ENCODE results near the gene CMBL. TPM values are rescaled to one million over a fixed set of nuclear protein-coding genes. Genes with fewer than 3 reads are reported as not detected.

CMBL gene
- total RNA-seq, 2 donors from 2014 or later: 23.9 to 39.5 TPM

DNA sequence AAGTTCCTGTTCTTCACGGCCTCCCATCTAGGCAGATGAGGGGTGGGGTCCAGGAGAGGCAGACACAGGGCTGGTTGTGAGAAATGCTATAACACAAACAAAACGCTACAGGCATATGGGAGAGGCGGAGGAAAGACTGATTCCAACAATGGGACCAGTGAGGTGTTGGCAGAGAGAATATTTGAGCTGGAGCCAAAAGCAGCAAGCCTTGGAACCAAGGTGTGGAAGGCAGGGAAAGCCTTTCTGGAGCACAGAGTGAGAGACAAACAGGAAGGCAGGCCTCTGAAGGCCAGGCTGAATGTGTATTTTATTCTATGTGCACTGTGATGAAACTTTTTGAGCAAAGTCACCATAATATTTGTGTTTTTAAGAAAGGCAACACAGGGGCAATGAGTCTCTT lies 60.9 kb downstream of the CMBL start:
- DNase-seq (no peak), ATAC-seq (no peak)
- intact Hi-C loops (cut with DNase I): no loop called here

DNA sequence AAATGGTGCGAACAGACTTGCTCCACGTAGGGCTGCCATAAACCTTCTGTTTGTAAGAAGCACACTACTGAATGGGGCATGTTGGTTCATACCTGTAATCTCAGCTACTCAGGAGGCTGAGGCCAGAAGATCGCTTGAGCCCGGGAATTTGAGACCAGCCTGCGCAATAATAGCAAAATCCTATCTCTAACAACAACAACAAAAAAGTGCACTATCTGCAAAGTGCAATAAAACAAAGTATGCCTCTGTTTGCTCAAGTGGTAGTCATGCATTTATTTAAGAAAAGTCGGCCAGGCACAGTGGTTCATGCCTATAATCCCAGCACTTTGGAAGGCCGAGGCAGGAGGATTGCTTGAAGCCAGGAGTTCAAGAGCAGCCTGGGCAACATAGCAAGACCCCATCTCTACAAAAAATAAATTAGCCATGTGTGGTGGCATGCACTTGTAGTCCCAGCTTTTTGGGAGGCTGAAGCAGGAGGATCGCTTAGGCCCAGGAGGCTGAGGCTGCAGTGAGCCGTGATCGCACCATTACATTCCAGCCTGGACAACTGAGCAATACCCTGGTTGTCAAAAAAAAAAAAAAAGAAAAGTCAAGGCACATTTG lies 63.3 kb downstream of the CMBL start:
- intact Hi-C loops (cut with DNase I): no loop called here
- DNase-seq (no peak), ATAC-seq (no peak)

DNA sequence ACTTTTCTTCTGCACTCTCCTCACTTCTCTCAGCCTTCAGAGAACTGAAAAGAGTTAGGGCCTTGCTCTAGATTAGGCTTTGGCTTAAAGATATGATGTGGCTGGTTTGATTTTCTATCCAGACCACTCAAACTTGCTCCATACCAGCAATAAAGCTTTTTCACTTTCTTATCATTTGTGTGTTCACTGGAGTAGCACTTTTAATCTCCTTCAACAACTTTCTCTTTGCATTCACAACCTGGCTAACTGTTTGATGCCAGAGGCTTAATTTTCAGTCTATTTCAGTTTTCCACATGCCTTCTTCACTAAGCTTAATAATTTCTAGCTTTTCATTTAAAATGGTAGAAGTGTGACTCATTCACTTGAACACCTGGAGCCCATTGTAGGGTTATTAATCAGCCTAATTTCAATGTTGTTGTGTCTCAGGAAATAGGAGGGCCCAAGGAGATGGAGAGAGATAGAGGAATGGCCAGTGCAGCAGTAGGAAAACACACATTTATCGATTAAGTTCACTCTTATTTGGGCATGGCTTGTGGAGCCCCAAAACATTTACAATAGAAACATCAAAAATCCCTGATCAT lies 64.0 kb downstream of the CMBL start:
- DNase-seq: no peak
- no peak for ATAC-seq
- intact Hi-C loops (cut with DNase I): no loop called here

DNA sequence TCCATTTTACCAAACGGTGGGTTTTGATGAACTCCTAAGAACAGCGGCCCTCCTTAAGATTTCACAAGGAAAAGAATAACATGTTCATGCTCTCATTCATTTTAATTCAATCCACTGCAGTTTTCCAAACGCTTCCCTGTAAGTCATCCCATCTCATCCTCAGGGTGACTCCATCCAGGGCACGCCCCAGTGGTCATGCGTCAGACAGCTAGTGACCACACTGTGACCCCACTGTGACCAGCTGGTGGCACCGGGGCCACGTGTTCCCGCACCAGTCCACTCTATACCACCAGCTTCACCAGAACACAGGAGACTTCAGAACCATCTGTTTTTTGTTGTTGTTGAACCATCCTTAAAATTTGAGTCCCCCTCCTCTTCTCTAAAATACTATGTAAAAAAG lies 72.4 kb downstream of the CMBL start:
- ATAC-seq (no peak), DNase-seq (no peak)
- intact Hi-C loops (cut with DNase I): no loop called here

DNA sequence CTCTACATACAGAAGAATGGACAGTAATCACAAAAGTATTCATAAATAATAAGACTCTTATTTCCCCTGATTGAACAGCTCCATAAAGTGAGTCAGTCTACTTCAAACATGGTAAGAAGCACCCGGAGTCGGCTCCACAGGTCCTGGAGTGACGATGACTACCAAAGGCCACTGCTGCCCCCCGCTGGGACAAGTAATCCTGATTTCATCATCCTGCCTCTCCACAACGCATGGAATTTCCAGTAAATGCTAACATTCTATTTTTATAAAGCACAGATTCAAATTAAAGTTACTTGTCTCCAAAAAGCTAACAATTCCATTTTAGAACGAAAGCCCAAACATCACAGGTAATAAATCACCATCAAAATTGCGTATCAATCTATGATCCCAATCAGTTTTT lies 74.2 kb downstream of the CMBL start:
- no peak for DNase-seq
- intact Hi-C loops (cut with DNase I): no loop called here
- no peak for ATAC-seq

DNA sequence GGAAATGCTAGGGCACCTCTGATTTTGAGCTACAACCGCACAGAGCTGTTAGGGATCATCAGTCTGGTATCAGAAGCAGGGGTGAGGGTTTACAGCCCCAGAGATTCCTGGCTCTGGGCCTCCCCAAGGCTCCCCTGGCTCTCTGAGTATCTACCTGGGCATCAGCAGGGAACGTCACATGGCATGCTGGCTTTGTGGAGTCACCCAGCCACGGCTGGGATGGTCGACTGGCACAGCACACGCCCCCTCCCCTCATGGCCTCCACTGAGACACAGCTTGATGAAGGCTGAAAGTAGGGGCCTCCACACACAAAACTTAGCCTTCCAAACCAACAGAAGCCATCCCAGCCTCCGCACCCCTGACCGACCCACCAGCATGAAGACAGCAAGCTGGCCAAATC lies 74.7 kb downstream of the CMBL start:
- intact Hi-C loops (cut with DNase I): no loop called here
- DNase-seq (no peak), ATAC-seq (no peak)

DNA sequence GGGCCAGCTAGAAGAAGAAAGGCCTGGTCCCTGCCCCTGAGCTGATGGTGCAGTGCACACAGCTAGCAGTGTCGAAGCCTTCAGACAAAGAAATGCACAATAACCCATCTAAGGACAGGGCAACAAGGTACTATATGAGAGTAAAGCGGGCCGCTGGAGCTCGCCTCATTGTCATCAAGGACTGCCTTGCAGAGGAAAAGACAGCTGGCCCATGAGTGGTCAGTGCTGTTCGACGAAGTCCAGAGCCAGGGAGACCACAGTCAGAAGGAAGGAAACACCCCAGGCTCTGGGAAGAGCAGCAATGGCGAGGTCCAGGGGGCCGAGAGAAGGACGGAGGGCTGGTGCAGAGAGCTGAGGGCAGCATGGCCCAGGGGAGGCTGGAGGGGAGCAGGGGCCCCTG lies 75.3 kb downstream of the CMBL start:
- DNase-seq (no peak), ATAC-seq (no peak)
- intact Hi-C loops (cut with DNase I): no loop called here

DNA sequence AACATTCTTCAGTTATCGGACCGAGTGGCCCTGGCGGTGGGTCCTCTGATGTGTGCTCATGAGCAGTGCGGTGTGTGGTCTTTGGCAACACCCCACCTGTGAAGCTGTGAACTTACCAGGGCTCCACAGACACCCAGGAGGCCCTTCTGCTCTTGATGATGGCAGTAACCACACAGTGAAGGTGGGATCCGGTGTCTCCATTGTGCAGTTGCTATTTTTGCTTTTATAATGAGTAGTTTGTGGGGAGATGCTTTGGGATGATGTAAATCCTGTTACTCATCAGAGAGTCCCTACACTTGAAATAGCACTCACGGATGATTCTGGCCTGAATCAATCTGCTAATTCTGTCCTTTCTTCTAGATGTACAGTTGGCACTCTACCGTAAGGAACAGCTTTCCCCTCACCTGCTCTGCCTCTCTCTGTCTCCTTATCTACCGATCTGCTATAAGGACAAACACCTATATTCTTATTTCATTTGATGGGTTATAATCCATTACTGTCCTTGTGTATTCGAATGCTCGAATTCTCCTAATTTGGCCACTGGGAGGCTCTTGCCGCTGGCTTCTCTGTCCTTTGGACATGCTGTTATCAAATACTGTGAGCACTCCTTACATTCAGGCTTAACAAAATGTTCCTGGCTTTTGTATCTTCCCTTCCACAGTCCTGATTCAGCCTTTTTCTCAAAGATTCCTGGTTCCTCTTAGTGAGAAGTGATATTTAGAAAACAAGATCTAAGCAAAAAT lies 78.2 kb downstream of the CMBL start:
- ATAC-seq (peak in 1 of 2 donors; percentile 39), DNase-seq (no peak)
- intact Hi-C loops (cut with DNase I): no loop called here

DNA sequence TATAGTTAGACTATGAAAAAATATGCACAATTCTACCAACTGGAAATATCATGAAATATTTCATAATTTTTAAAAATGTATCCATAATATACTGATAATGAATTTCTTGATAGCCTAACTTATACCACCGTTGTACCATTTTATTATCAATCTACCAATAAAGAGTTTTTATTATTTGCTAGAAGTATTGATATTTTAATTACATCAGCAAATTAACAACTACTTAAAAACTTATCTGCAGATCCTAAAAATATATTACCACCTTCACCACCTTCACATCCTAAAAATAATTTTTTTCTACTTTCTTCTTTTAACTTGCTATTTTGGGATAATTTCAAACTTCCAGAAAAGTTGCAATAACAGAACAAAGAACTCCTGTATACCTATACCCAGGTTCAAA lies 79.4 kb downstream of the CMBL start:
- DNase-seq (no peak), ATAC-seq (no peak)
- intact Hi-C loops (cut with DNase I): no loop called here

Other genes with a start within 250 kb of the CMBL start
- gene ATPSCKMT, start 58.0 kb downstream of the CMBL start, total RNA-seq: 10 to 100 TPM; 10.6 to 19.3 TPM
- gene CCT5, start 57.6 kb downstream of the CMBL start, total RNA-seq: 100 to 1,000 TPM; 106 to 117 TPM
- gene MARCHF6, start 45.8 kb upstream of the CMBL start, total RNA-seq: 100 to 1,000 TPM; 140 to 160 TPM
- 1 to 10 TPM in 1 of 2 donors, under 1 TPM in 1; 0.31 to 1.0 TPM for gene ROPN1L, start 134.0 kb upstream of the CMBL start, total RNA-seq